CD14-positive monocyte (primary cell): ENCODE measurements around the gene ZNF385A. TPM values are rescaled to one million over a fixed set of nuclear protein-coding genes. Genes with fewer than 3 reads are reported as not detected.

Experiments used
- DNase-seq, 3 donors: peaks; one replicate each; pipeline ENCODE4 v3.0.0-alpha.2; 2011 to 2022
- H2AFZ ChIP-seq: 2 replicates; pipeline ENCODE4 v1.6.0; 2012; ENCODE audit warnings: mild to moderate bottlenecking, low read depth, low read length, inconsistent platforms; ENCODE audit not compliant: insufficient read depth, poor library complexity, severe bottlenecking
- H3K27ac ChIP-seq, 2 donors: 1 replicate in 1 of 2; 2 replicates in 1 of 2; pipeline ENCODE4 v1.5.1; 2012 to 2013; ENCODE audit warnings: low read length in 2 of 2, control low read depth in 1 of 2, inconsistent platforms in 1 of 2, low read depth in 1 of 2, mild to moderate bottlenecking in 1 of 2
- H3K27me3 ChIP-seq, 2 donors: one replicate each; pipeline versions ENCODE4 v1.6.0 to v1.6.1; 2011 to 2013; ENCODE audit warnings: low read length in 2 of 2; ENCODE audit not compliant: control insufficient read depth in 2 of 2, insufficient read depth in 2 of 2
- H3K36me3 ChIP-seq, 2 donors: replicated peaks in 1 of 2; 1 replicate in 1 of 2; 2 replicates in 1 of 2; pipeline versions ENCODE4 v1.5.1 to v1.6.1; 2012 to 2013; ENCODE audit warnings: low read length in 2 of 2, control low read depth in 1 of 2, inconsistent platforms in 1 of 2, mild to moderate bottlenecking in 1 of 2; ENCODE audit not compliant: insufficient read depth in 2 of 2, control insufficient read depth in 1 of 2
- H3K4me1 ChIP-seq, 2 donors: 1 replicate in 1 of 2; 2 replicates in 1 of 2; pipeline versions ENCODE4 v1.5.1 to v1.6.1; 2012 to 2013; ENCODE audit warnings: low read length in 2 of 2, control low read depth in 1 of 2, inconsistent platforms in 1 of 2, mild to moderate bottlenecking in 1 of 2, moderate library complexity in 1 of 2; ENCODE audit not compliant: insufficient read depth in 2 of 2, control insufficient read depth in 1 of 2
- H3K4me2 ChIP-seq: replicated peaks from 2 replicates; pipeline ENCODE3; 2012; ENCODE audit warnings: low read length, moderate library complexity, mild to moderate bottlenecking; ENCODE audit not compliant: poor library complexity, severe bottlenecking; ENCODE audit errors: extremely low read depth
- H3K4me3 ChIP-seq, 3 experiments: fragments of 200-600 bp in 1 of 3; sonication (generic) in 1 of 3; replicated peaks in 1 of 3; 1 replicate in 2 of 3; 2 replicates in 1 of 3; pipeline ENCODE4 v1.5.1; 2011 to 2013; ENCODE audit warnings: low read length in 3 of 3, mild to moderate bottlenecking in 3 of 3, control low read depth in 2 of 3, low read depth in 2 of 3, inconsistent platforms in 1 of 3, moderate library complexity in 1 of 3
- H3K79me2 ChIP-seq: 2 replicates; pipeline ENCODE4 v1.6.0; 2012; ENCODE audit warnings: mild to moderate bottlenecking, control low read depth, inconsistent platforms, low read length, moderate library complexity; ENCODE audit not compliant: insufficient read depth
- H3K9ac ChIP-seq: 2 replicates; pipeline ENCODE4 v1.6.0; 2017; ENCODE audit warnings: low read length, mild to moderate bottlenecking; ENCODE audit not compliant: insufficient read depth, poor library complexity, severe bottlenecking
- H3K9me3 ChIP-seq, 2 donors: replicated peaks in 1 of 2; 1 replicate in 1 of 2; 2 replicates in 1 of 2; pipeline versions ENCODE4 v1.5.1 to v1.6.1; 2012 to 2013; ENCODE audit warnings: low read length in 2 of 2, control low read depth in 1 of 2; ENCODE audit not compliant: control insufficient read depth in 1 of 2, insufficient read depth in 1 of 2
- H4K20me1 ChIP-seq: 2 replicates; pipeline ENCODE4 v1.6.0; 2012; ENCODE audit warnings: mild to moderate bottlenecking, low read length, control low read depth, moderate library complexity; ENCODE audit not compliant: insufficient read depth
- H3K27ac Mint-ChIP-seq, 7 donors: one replicate each; pipeline ENCODE4 v1.8.0; 2020; ENCODE audit warnings: mild to moderate bottlenecking in 7 of 7, mixed read lengths in 7 of 7, moderate library complexity in 6 of 7, inconsistent platforms in 2 of 7
- H3K27me3 Mint-ChIP-seq, 3 donors: one replicate each; pipeline ENCODE4 v1.8.0; 2021 to 2022; ENCODE audit warnings: low read depth in 3 of 3, mild to moderate bottlenecking in 3 of 3, mixed read lengths in 3 of 3, moderate library complexity in 3 of 3, inconsistent platforms in 1 of 3
- H3K36me3 Mint-ChIP-seq, 2 donors: one replicate each; pipeline ENCODE4 v1.8.0; 2020; ENCODE audit warnings: mixed read lengths in 2 of 2, inconsistent platforms in 1 of 2, mild to moderate bottlenecking in 1 of 2
- H3K4me1 Mint-ChIP-seq: one replicate; pipeline ENCODE4 v1.8.0; 2020; ENCODE audit warnings: mild to moderate bottlenecking, mixed read lengths
- H3K4me3 Mint-ChIP-seq, 2 donors: one replicate each; pipeline ENCODE4 v1.8.0; 2020; ENCODE audit warnings: mild to moderate bottlenecking in 2 of 2, mixed read lengths in 2 of 2, moderate library complexity in 1 of 2
- H3K9me3 Mint-ChIP-seq, 7 donors: one replicate each; pipeline ENCODE4 v1.8.0; 2020 to 2022; ENCODE audit warnings: mixed read lengths in 7 of 7, mild to moderate bottlenecking in 6 of 7, moderate library complexity in 6 of 7, inconsistent platforms in 2 of 7
- WGBS: methylation state at CpG from one replicate; pipeline ENCODE4 v1.1.5; 2013; ENCODE audit warnings: missing lambda C conversion rate; ENCODE audit not compliant: insufficient coverage; 5-methylcytosine and 5-hydroxymethylcytosine counted together
- intact Hi-C, 2 donors: fragments of 100-400 bp; cut with micrococcal nuclease; formaldehyde crosslinking; loops; one replicate each; pipeline versions ENCODE4 v1.15.0 to v1.15.1; 2023
- polyA plus RNA-seq, 3 donors: library from polyadenylated mRNA; depleted of rRNA in 1 of 3; unstranded in 2 of 3; stranded (reverse) in 1 of 3; fragments of 300-500 nt in 2 of 3; fragments of >200 nt in 1 of 3; fragmentation: Illumina TruSeq in 2 of 3; gene quantifications; 1 replicate in 2 of 3; 2 replicates in 1 of 3; pipeline ENCODE4 v1.2.3, GENCODE V29; 2012 to 2021
- TF ChIP-seq, protein P1 (sequence below): fragments of 200-600 bp; IDR thresholded peaks from one replicate; pipeline ENCODE4 v1.8.0; 2022; ENCODE audit warnings: antibody characterized with exemption, mild to moderate bottlenecking

Gene ZNF385A
- polyA plus RNA-seq, 3 donors, result 53.9 to 97.6 (median 78.3) TPM

DNA sequence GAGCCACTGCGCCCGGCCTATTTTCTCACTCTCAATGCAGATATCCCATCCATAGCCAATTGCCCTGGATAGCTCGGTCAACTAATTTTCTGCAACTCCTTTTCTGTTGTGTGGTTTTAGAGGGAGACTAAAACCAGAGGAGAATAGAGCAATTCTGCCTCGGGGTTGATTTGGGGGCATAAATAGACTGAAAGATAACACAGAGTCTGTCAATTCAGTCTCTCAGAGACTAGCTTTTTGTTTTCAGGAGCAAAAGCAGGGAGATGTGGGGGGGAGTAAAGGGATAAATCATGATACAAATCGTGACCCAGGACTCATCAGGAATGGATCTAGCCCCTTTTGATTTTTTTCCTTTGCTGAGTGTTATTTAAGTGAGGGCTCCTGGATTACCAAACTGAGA, 53.1 kb downstream of the ZNF385A start:
- Histone ChIP-seq H3K9me3 (no peaks in the 10 kb centered on the region), H3K79me2 (peaks cover 94% of the 10 kb centered on the region), H4K20me1 (peaks cover 8% of the 10 kb centered on the region), H3K27ac (peak overlapping the region in 1 of 2 donors; percentile 76), H3K27me3 (no peaks in the 10 kb centered on the region), H2AFZ (no peak overlapping the region), H3K36me3 (no peaks in the 10 kb centered on the region), H3K4me2 (peak overlapping the region; percentile 26), H3K9ac (peak overlapping the region; percentile 21), H3K4me1 (peaks cover 55 to 63% of the 10 kb centered on the region in 2 donors), H3K4me3 (peak overlapping the region in 1 of 3 experiments; percentile 14)
- Mint-ChIP-seq H3K4me3 (no peak overlapping the region), H3K9me3 (no peaks in the 10 kb centered on the region), H3K27me3 (no peaks in the 10 kb centered on the region), H3K36me3 (peaks cover 2 to 11% of the 10 kb centered on the region in 2 donors), H3K27ac (peak overlapping the region; percentile 31 to 78 (median 73)), H3K4me1 (peaks cover 59% of the 10 kb centered on the region)
- intact Hi-C loops, result loop anchor here in 1 of 2 donors (5.0 kb wide), 1 partner anchor 34 kb away; no protein-coding TSS in a partner anchor
- TF ChIP-seq, protein P1, sequence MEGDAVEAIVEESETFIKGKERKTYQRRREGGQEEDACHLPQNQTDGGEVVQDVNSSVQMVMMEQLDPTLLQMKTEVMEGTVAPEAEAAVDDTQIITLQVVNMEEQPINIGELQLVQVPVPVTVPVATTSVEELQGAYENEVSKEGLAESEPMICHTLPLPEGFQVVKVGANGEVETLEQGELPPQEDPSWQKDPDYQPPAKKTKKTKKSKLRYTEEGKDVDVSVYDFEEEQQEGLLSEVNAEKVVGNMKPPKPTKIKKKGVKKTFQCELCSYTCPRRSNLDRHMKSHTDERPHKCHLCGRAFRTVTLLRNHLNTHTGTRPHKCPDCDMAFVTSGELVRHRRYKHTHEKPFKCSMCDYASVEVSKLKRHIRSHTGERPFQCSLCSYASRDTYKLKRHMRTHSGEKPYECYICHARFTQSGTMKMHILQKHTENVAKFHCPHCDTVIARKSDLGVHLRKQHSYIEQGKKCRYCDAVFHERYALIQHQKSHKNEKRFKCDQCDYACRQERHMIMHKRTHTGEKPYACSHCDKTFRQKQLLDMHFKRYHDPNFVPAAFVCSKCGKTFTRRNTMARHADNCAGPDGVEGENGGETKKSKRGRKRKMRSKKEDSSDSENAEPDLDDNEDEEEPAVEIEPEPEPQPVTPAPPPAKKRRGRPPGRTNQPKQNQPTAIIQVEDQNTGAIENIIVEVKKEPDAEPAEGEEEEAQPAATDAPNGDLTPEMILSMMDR, result no peak
- no peak for DNase-seq
- 76% methylated on average over 2 of the region's 5 CpGs for WGBS

DNA sequence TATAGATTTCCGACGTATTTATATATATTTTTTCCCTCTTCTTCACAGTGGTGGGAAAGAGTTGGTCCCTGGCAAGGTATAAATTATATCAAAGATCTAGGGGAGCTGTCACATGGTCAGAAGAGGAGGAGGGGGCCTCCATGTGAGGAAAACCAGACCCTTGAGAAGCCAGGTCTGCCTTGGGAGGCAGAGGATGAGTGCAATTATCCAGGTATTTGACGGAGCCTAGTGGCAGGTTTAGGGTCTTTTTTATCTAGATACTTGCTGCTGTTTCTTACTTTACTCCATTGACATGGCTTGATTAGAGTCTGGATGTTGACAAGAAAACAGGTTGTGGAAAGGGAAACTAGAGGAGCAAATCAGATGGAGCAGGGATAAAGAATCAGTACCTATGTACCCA, 54.1 kb downstream of the ZNF385A start:
- Histone ChIP-seq H3K27me3 (no peaks in the 10 kb centered on the region), H3K4me1 (peaks cover 62 to 72% of the 10 kb centered on the region in 2 donors), H3K9me3 (no peaks in the 10 kb centered on the region), H3K27ac (peak overlapping the region in 1 of 2 donors; percentile 76), H3K9ac (peak overlapping the region; percentile 21), H4K20me1 (peaks cover 8% of the 10 kb centered on the region), H3K79me2 (peaks cover 91% of the 10 kb centered on the region), H3K36me3 (no peaks in the 10 kb centered on the region), H3K4me2 (peak overlapping the region; percentile 26), H2AFZ (no peak overlapping the region), H3K4me3 (peak overlapping the region in 1 of 3 experiments; percentile 14)
- Mint-ChIP-seq H3K4me1 (peaks cover 63% of the 10 kb centered on the region), H3K27ac (peak overlapping the region in 6 of 7 donors; percentile 3 to 77 (median 53)), H3K9me3 (no peaks in the 10 kb centered on the region), H3K4me3 (no peak overlapping the region), H3K27me3 (no peaks in the 10 kb centered on the region), H3K36me3 (peaks cover 0 to 11% of the 10 kb centered on the region in 2 donors)
- intact Hi-C loops, result loop anchor here in 1 of 2 donors (5.0 kb wide), 1 partner anchor 33 kb away; no protein-coding TSS in a partner anchor
- DNase-seq, result no peak
- no CpG with 5 or more reads among the region's 3 CpGs for WGBS
- TF ChIP-seq, protein P1, result no peak
